ENCODE measurements around the gene S100A7A. TPM values are rescaled to one million over a fixed set of nuclear protein-coding genes. Genes with fewer than 3 reads are reported as not detected.

S100A7A gene
- total and polyA plus RNA-seq, 2 of the 13 experiments (the other 11 are each of a cell fraction or from before 2014, with no cell fraction given), result not detected

DNA sequence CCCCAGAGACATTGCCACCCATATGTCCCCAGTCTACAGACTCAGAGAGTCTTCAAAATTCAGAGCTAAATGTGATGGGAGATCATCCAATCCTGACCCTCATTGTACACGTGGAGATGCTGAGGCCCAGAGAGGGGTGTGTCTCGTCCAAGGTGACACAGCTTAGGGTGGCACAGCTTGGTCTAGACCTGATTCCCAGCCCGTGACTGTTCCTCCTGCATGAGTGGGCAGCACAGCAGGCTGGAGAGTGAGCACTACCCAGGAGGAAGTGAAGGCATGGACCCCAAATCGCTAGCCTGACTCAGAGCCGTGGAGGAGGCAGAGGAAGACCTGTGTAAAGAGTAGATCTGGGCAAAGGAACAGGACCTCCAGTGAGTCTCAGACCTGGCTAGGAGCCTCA lies 27.8 kb downstream of the S100A7A start:
- POLR2A ChIA-PET, result no interaction called here
- intact Hi-C loops (cut with micrococcal nuclease; ENCODE audit: unreplicated experiment) (no loop called here), in situ Hi-C loops (cut with HindIII; ENCODE audit: extremely low pct_ligation_motif_present, low pct_unique_long_range_greater_than_20kb) (no loop called here)
- CTCF ChIA-PET (ENCODE audit: low intra/inter-chr PET ratio, low total read pairs), result no interaction called here
- Histone ChIP-seq H2AFZ (ENCODE audit: low read length) (no peak overlapping the region), H3K9me3 (ENCODE audit: low read length) (no peaks in the 10 kb centered on the region), H3K36me3 (replicated peaks in 1 of 2; ENCODE audit: control insufficient read depth in 1 of 2, insufficient read depth in 2 of 2, low read length in 2 of 2) (no peaks in the 10 kb centered on the region), H3K4me1 (ENCODE audit: insufficient read depth, low read length) (no peaks in the 10 kb centered on the region), H3K27ac (ENCODE audit: extremely low read length, insufficient read depth, low read length) (no peak overlapping the region), H4K20me1 (ENCODE audit: insufficient read depth, low read length) (no peaks in the 10 kb centered on the region), H3K9ac (ENCODE audit: insufficient read depth, low read depth, low read length) (no peak overlapping the region), H3K4me3 (replicated peaks in 1 of 3; ENCODE audit: insufficient read depth in 1 of 3, low read depth in 2 of 3, low read length in 3 of 3) (no peak overlapping the region), H3K27me3 (ENCODE audit: control insufficient read depth in 1 of 2, insufficient read depth in 2 of 2, low read length in 2 of 2) (no peaks in the 10 kb centered on the region), H3K4me2 (ENCODE audit: low read depth, low read length) (no peak overlapping the region), H3K79me2 (ENCODE audit: insufficient read depth, low read length) (no peaks in the 10 kb centered on the region)
- ATAC-seq, result no peak
- BruUV-seq (replicated peaks), result no TSS peak
- no peak for TF ChIP-seq BRCA1 (CRISPR knock-in tag; IDR thresholded peaks at IDR 0.05)
- TF ChIP-seq, protein P1, sequence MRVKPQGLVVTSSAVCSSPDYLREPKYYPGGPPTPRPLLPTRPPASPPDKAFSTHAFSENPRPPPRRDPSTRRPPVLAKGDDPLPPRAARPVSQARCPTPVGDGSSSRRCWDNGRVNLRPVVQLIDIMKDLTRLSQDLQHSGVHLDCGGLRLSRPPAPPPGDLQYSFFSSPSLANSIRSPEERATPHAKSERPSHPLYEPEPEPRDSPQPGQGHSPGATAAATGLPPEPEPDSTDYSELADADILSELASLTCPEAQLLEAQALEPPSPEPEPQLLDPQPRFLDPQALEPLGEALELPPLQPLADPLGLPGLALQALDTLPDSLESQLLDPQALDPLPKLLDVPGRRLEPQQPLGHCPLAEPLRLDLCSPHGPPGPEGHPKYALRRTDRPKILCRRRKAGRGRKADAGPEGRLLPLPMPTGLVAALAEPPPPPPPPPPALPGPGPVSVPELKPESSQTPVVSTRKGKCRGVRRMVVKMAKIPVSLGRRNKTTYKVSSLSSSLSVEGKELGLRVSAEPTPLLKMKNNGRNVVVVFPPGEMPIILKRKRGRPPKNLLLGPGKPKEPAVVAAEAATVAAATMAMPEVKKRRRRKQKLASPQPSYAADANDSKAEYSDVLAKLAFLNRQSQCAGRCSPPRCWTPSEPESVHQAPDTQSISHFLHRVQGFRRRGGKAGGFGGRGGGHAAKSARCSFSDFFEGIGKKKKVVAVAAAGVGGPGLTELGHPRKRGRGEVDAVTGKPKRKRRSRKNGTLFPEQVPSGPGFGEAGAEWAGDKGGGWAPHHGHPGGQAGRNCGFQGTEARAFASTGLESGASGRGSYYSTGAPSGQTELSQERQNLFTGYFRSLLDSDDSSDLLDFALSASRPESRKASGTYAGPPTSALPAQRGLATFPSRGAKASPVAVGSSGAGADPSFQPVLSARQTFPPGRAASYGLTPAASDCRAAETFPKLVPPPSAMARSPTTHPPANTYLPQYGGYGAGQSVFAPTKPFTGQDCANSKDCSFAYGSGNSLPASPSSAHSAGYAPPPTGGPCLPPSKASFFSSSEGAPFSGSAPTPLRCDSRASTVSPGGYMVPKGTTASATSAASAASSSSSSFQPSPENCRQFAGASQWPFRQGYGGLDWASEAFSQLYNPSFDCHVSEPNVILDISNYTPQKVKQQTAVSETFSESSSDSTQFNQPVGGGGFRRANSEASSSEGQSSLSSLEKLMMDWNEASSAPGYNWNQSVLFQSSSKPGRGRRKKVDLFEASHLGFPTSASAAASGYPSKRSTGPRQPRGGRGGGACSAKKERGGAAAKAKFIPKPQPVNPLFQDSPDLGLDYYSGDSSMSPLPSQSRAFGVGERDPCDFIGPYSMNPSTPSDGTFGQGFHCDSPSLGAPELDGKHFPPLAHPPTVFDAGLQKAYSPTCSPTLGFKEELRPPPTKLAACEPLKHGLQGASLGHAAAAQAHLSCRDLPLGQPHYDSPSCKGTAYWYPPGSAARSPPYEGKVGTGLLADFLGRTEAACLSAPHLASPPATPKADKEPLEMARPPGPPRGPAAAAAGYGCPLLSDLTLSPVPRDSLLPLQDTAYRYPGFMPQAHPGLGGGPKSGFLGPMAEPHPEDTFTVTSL (CRISPR knock-in tag; IDR thresholded peaks at IDR 0.05; ENCODE audit: borderline replicate concordance), result no peak
- no peak for TF ChIP-seq GFI1 (CRISPR knock-in tag; IDR thresholded peaks at IDR 0.05; ENCODE audit: borderline replicate concordance)
- TF ChIP-seq SAFB2 (CRISPR knock-in tag; IDR thresholded peaks at IDR 0.05; ENCODE audit: borderline replicate concordance, low read depth), result no peak
- TF ChIP-seq, protein P2, sequence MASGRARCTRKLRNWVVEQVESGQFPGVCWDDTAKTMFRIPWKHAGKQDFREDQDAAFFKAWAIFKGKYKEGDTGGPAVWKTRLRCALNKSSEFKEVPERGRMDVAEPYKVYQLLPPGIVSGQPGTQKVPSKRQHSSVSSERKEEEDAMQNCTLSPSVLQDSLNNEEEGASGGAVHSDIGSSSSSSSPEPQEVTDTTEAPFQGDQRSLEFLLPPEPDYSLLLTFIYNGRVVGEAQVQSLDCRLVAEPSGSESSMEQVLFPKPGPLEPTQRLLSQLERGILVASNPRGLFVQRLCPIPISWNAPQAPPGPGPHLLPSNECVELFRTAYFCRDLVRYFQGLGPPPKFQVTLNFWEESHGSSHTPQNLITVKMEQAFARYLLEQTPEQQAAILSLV (CRISPR knock-in tag; IDR thresholded peaks at IDR 0.05; ENCODE audit: borderline replicate concordance), result no peak
- TF ChIP-seq NR2F1 (CRISPR knock-in tag; IDR thresholded peaks at IDR 0.05), result no peak
- TF ChIP-seq, protein P3, sequence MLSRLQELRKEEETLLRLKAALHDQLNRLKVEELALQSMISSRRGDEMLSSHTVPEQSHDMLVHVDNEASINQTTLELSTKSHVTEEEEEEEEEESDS (CRISPR knock-in tag; IDR thresholded peaks at IDR 0.05; ENCODE audit: borderline replicate concordance), result no peak
- TF ChIP-seq ESRRA (CRISPR knock-in tag; IDR thresholded peaks at IDR 0.05; ENCODE audit: low read depth), result no peak
- TF ChIP-seq, protein P4, sequence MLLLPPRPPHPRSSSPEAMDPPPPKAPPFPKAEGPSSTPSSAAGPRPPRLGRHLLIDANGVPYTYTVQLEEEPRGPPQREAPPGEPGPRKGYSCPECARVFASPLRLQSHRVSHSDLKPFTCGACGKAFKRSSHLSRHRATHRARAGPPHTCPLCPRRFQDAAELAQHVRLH (CRISPR knock-in tag; IDR thresholded peaks at IDR 0.05; ENCODE audit: borderline replicate concordance, low read depth), result no peak
- TF ChIP-seq SKI (IDR thresholded peaks at IDR 0.05; ENCODE audit: partially characterized antibody), result no peak
- TF ChIP-seq POLR2AphosphoS5 (IDR thresholded peaks at IDR 0.05; ENCODE audit: low read depth, low read length), result no peak
- no peak for FAIRE-seq
- no peak for DNase-seq (ENCODE audit: low spot score)
- WGBS (ENCODE audit: low lambda C conversion rate), result 0% methylated on average over 3 of the region's 5 CpGs
